Neuron (in vitro differentiated cells): ENCODE measurements around the gene TBATA.
"Not testable (repeated sequence)": the region's sequence is repeated elsewhere in the genome, so short reads cannot be mapped to it uniquely, and the experiment has no call there.

Experiments used
- H2AFZ ChIP-seq: one replicate; pipeline ENCODE4 v1.6.1; 2013; ENCODE audit warnings: low read depth, mild to moderate bottlenecking, inconsistent platforms, low read length, moderate library complexity
- H3K27me3 ChIP-seq: one replicate; pipeline ENCODE4 v1.6.1; 2013; ENCODE audit warnings: low read length; ENCODE audit not compliant: insufficient read depth
- H3K36me3 ChIP-seq: one replicate; pipeline ENCODE4 v1.6.1; 2013; ENCODE audit warnings: low read length; ENCODE audit not compliant: insufficient read depth
- H3K4me1 ChIP-seq: one replicate; pipeline ENCODE4 v1.6.1; 2013; ENCODE audit warnings: low read length; ENCODE audit not compliant: insufficient read depth
- H3K4me3 ChIP-seq: 2 replicates; pipeline ENCODE4 v1.5.1; 2013; ENCODE audit warnings: mild to moderate bottlenecking, low read length, moderate library complexity
- H3K9me3 ChIP-seq: one replicate; pipeline ENCODE4 v1.6.1; 2013; ENCODE audit warnings: low read length

TBATA gene

DNA sequence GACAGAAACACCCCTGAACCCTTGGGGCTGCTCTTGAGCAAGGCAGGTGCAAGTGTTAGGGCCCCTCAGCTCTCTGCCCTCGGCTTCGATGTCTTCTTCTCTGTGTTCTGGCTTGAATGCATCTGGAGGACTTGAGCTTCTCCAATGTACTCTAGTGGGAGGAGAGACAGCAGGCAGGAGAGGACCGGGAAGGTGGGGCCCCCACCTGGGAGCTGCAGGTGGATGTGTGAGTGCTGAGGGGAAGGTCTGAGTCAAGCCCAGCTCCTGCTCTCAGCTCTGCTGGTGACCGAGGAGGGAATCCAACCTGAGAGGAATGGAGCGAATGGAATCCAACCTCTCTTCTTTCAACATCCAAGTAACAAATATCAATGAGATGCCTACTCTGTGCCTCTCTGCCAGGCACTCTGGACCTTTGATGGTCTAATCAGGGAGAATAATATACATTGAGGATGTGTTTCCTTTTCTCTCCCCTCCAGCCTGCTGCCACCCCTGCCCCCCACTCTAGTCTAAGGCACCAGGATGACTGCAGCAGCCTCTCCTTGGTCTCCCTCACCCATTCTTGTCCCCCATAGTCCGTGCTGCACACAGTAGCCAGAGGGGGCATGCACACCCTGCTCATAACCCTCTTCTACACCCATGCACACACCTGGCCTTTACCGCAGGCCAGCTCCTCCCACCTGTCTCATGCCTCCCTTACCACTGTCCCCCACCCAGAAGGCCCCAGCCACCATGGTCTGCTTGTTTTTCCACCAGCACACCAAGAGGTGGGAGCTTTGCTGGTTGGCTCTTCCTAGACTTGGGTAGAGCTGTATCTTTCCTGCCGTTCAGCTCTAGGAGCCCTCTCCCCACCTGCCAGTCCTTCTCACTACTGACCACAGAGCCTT lies 13.6 kb downstream of the TBATA start:
- Histone ChIP-seq H3K36me3 (no peaks in the 10 kb centered on the region), H3K4me1 (no peaks in the 10 kb centered on the region), H2AFZ (no peak overlapping the region), H3K27me3 (peaks cover 8% of the 10 kb centered on the region), H3K4me3 (no peak overlapping the region), H3K9me3 (no peaks in the 10 kb centered on the region)

DNA sequence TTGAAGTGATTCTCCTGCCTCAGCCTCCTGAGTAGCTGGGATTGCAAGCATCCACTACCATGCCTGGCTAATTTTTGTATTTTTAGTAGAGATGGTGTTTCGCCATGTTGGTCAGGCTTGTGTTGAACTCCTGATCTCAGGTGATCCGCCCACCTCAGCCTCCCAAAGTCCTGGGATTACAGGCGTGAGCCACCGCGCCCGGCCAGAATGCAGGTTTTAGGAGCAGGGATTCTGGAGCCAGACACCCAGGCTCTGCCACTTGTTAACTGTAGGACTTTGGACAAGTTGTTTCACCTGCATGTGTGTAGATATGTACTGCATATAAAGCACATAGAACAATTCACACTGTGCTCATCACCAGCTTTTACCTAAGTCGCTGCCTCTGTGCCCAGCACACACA lies 14.7 kb downstream of the TBATA start:
- not testable (repeated sequence) for H3K4me3 ChIP-seq, H3K27me3 ChIP-seq, H3K36me3 ChIP-seq, H3K9me3 ChIP-seq, H3K4me1 ChIP-seq, H2AFZ ChIP-seq

GRCh38 chr10:70770001-70770400 lies 15.2 kb downstream of the TBATA start:
- H3K27me3 ChIP-seq, result peaks cover 4% of the 10 kb centered on the region
- H3K9me3 ChIP-seq, result peaks cover 3% of the 10 kb centered on the region
- H3K36me3 ChIP-seq, result no peaks in the 10 kb centered on the region
- no peaks in the 10 kb centered on the region for H3K4me1 ChIP-seq
- H3K4me3 ChIP-seq, result no peak overlapping the region
- no peak overlapping the region for H2AFZ ChIP-seq

DNA sequence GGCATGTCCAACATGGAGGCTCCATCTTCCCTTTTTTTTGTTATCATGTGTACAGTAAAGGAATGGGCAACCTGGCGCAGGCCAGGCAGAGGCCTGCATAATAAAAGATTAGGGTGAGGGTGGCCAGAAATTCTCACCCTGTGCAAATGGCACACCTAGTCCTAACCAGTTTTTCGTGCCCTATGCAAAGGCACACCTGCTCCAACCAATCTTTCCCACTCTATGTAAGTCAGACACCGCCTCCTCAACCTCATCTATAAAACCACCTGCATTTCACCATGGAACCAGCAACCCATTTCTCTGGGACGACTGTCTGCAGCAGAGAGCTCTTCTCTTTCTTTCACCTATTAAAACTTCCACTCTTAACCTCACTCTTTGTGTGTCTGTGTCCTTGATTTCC lies 16.1 kb downstream of the TBATA start:
- peaks cover under 1% of the 10 kb centered on the region for H3K4me1 ChIP-seq
- peaks cover 3% of the 10 kb centered on the region for H3K9me3 ChIP-seq
- no peak overlapping the region for H3K4me3 ChIP-seq
- H2AFZ ChIP-seq, result no peak overlapping the region
- no peaks in the 10 kb centered on the region for H3K36me3 ChIP-seq
- peaks cover 4% of the 10 kb centered on the region for H3K27me3 ChIP-seq

GRCh38 chr10:70768026-70768685 lies 17.0 kb downstream of the TBATA start:
- H2AFZ ChIP-seq, H3K36me3 ChIP-seq, H3K9me3 ChIP-seq, H3K27me3 ChIP-seq, H3K4me3 ChIP-seq: not testable (repeated sequence)
- peaks cover 10% of the 10 kb centered on the region for H3K4me1 ChIP-seq

GRCh38 chr10:70765794-70766594 lies 19.2 kb downstream of the TBATA start:
- Histone ChIP-seq H3K4me1 (peaks cover 32% of the 10 kb centered on the region), H3K36me3 (no peaks in the 10 kb centered on the region), H2AFZ (no peak overlapping the region), H3K4me3 (no peak overlapping the region), H3K9me3 (peaks cover 3% of the 10 kb centered on the region), H3K27me3 (no peaks in the 10 kb centered on the region)

- Histone ChIP-seq H3K9me3 (peaks cover 3% of the 10 kb centered on the region), H2AFZ (no peak overlapping the region), H3K27me3 (no peaks in the 10 kb centered on the region), H3K36me3 (no peaks in the 10 kb centered on the region), H3K4me3 (no peak overlapping the region), H3K4me1 (peaks cover 37% of the 10 kb centered on the region)
Observed at GRCh38 chr10:70763567-70763966, 21.6 kb downstream of the TBATA start.

DNA sequence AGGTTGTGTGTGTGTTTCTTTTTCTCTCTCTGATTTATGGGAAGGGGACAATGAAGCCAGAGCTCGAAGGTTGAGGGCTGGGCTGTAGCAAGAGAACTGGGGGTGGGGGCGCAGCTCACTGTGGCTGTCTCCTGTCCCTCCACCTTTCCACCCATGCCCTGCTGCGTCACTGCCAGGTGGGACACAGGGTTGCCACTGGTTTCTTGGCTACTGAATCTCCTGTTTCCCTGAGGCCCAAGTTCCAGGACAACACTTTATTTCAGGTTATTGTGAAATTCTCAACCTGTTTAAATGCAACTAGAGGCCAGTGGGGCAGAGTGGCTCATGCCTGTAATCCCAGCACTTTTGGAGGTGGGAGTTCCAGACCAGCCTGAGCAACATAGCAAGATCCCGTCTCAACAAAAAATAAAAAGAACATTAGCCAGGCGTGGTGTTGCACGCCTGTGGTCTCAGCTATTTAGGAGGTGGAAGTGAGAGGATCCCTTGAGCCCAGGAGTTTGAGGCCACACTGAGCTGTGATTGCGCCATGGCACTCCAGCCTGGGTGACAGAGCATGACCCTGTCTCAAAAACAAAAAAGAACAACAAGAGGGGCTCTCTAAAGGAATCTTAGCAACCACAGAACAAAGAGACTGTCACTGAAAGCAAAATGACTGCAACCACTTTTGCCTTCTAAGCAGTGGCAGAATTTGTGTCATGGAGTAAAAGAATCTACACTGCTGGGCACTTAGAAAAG lies 22.6 kb downstream of the TBATA start:
- Histone ChIP-seq H3K36me3 (no peaks in the 10 kb centered on the region), H3K9me3 (peaks cover 3% of the 10 kb centered on the region), H3K4me3 (no peak overlapping the region), H3K27me3 (no peaks in the 10 kb centered on the region), H2AFZ (no peak overlapping the region), H3K4me1 (peaks cover 37% of the 10 kb centered on the region)

DNA sequence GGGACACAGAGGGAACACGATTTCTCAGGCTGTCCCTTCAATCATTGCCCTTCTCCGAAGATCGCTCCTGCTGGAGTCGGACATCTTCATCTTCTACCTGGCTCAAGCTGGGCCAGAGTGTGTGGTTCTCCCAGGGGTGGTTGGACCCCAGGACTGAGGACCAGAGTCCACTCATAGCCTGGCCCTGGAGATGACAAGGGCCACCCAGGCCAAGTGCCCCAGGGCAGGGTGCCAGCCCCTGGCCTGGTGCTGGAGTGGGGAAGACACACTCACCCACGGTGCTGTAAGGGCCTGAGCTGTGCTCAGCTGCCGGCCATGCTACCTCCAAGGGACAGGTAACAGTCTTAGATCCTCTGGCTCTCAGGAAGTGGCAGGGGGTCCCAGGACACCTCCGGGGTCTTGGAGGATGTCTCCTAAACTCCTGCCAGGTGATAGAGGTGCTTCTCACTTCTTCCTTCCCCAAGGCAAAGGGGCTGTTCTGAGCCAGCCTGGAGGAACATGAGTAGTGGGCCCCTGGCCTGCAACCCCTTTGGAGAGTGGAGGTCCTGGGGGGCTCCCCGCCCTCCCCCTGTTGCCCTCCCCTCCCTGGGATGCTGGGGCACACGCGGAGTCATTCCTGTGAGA lies 23.3 kb downstream of the TBATA start:
- H3K4me3 ChIP-seq, result no peak overlapping the region
- no peaks in the 10 kb centered on the region for H3K36me3 ChIP-seq
- no peaks in the 10 kb centered on the region for H3K27me3 ChIP-seq
- peak overlapping the region; percentile 44 for H2AFZ ChIP-seq
- H3K4me1 ChIP-seq, result peaks cover 37% of the 10 kb centered on the region
- H3K9me3 ChIP-seq, result peaks cover 3% of the 10 kb centered on the region

- Histone ChIP-seq H3K4me1 (peaks cover 37% of the 10 kb centered on the region), H2AFZ (peak overlapping the region; percentile 44), H3K36me3 (no peaks in the 10 kb centered on the region), H3K4me3 (no peak overlapping the region), H3K27me3 (no peaks in the 10 kb centered on the region), H3K9me3 (peaks cover under 1% of the 10 kb centered on the region)
Observed at GRCh38 chr10:70761031-70761601, 24.1 kb downstream of the TBATA start.

GRCh38 chr10:70760271-70760787 lies 24.8 kb downstream of the TBATA start:
- no peak overlapping the region for H2AFZ ChIP-seq
- peaks cover 37% of the 10 kb centered on the region for H3K4me1 ChIP-seq
- no peaks in the 10 kb centered on the region for H3K27me3 ChIP-seq
- H3K4me3 ChIP-seq, result no peak overlapping the region
- no peaks in the 10 kb centered on the region for H3K9me3 ChIP-seq
- no peaks in the 10 kb centered on the region for H3K36me3 ChIP-seq

GRCh38 chr10:70759781-70760180 lies 25.4 kb downstream of the TBATA start:
- no peak overlapping the region for H2AFZ ChIP-seq
- H3K4me3 ChIP-seq, result no peak overlapping the region
- H3K27me3 ChIP-seq, result no peaks in the 10 kb centered on the region
- peaks cover 37% of the 10 kb centered on the region for H3K4me1 ChIP-seq
- no peaks in the 10 kb centered on the region for H3K36me3 ChIP-seq
- no peaks in the 10 kb centered on the region for H3K9me3 ChIP-seq
